K562 (cell line): Measurements from ENCODE around the gene MAST3. TPM values are rescaled to one million over a fixed set of nuclear protein-coding genes. Genes with fewer than 3 reads are reported as not detected.

Source experiments
- ARID1B ChIP-seq: fragments of 450-650 bp; IDR thresholded peaks from 2 replicates; pipeline ENCODE4 v1.6.1; 2016; ENCODE audit warnings: antibody characterized with exemption, mild to moderate bottlenecking, inconsistent platforms
- CCNT2 ChIP-seq: IDR thresholded peaks from 2 replicates; pipeline ENCODE4 v1.6.1; 2011; ENCODE audit warnings: borderline replicate concordance, low read depth, mild to moderate bottlenecking, moderate library complexity, mixed read lengths, low read length; ENCODE audit not compliant: insufficient read length; ENCODE audit errors: extremely low read depth
- CREM ChIP-seq: IDR thresholded peaks from 2 replicates; pipeline ENCODE4 v1.6.1; 2014; ENCODE audit warnings: antibody characterized with exemption, low read depth
- CSDE1 ChIP-seq, 2 experiments: fragments of 450-650 bp; IDR thresholded peaks; 2 replicates each; pipeline ENCODE4 v1.6.1; 2016; ENCODE audit warnings: mild to moderate bottlenecking in 1 of 2
- CXXC5 ChIP-seq: fragments of 250-450 bp; sonication (Bioruptor Pico); IDR thresholded peaks from 2 replicates; pipeline ENCODE4 v1.8.0; 2022; ENCODE audit warnings: inconsistent platforms, mild to moderate bottlenecking, moderate library complexity
- DEAF1 ChIP-seq: fragments of 450-650 bp; formaldehyde crosslinking; IDR thresholded peaks from 2 replicates; pipeline ENCODE4 v1.4.0; 2020; ENCODE audit warnings: mild to moderate bottlenecking, moderate library complexity
- ETS1 ChIP-seq: conservative IDR thresholded peaks from 2 replicates; pipeline ENCODE4 v1.6.1; 2011; ENCODE audit warnings: low read depth, mild to moderate bottlenecking, low read length; ENCODE audit not compliant: control insufficient read depth
- ETV6 ChIP-seq, 3 experiments: fragments of 150-350 bp in 1 of 3; sonication (generic) in 1 of 3; formaldehyde crosslinking in 1 of 3; IDR thresholded peaks; 2 replicates each; pipeline versions ENCODE4 v1.6.1 to v1.8.0; 2014 to 2022; ENCODE audit warnings: borderline replicate concordance in 2 of 3, low read depth in 2 of 3, antibody characterized with exemption in 1 of 3, low read length in 1 of 3, mild to moderate bottlenecking in 1 of 3, missing genetic modification reagents in 1 of 3
- NRF1 ChIP-seq, 2 experiments: fragments of 450-650 bp; IDR thresholded peaks in 1 of 2; conservative IDR thresholded peaks in 1 of 2; 2 replicates each; pipeline ENCODE4 v1.6.1; 2014; ENCODE audit warnings: mild to moderate bottlenecking in 2 of 2
- ZBTB40 ChIP-seq, 2 experiments: fragments of 450-650 bp in 1 of 2; sonication (generic) in 1 of 2; formaldehyde crosslinking in 1 of 2; IDR thresholded peaks; 2 replicates each; pipeline versions ENCODE4 v1.7.1 to v1.9.0; 2016 to 2022; ENCODE audit warnings: inconsistent platforms in 1 of 2, mild to moderate bottlenecking in 1 of 2, missing genetic modification reagents in 1 of 2
- ZNF311 ChIP-seq: fragments of 250-450 bp; sonication (Bioruptor Pico); IDR thresholded peaks from 2 replicates; pipeline ENCODE4 v1.4.0; 2020; ENCODE audit warnings: mild to moderate bottlenecking, moderate library complexity
- ZNF57 ChIP-seq: fragments of 450-650 bp; formaldehyde crosslinking; IDR thresholded peaks from 2 replicates; pipeline ENCODE4 v1.4.0; 2020; ENCODE audit warnings: mild to moderate bottlenecking, moderate library complexity
- polyA plus RNA-seq, 8 experiments: library from polyadenylated mRNA; depleted of rRNA in 4 of 8; stranded (reverse) in 5 of 8; unstranded in 3 of 8; fragments of >200 nt; fragmentation: Nextera tagmentation in 2 of 8; fragmentation: Illumina TruSeq in 1 of 8; extraction: Ambion mirVana in 2 of 8; extraction: Trizol in 1 of 8; gene quantifications; 2 replicates each; pipeline versions ENCODE4 v1.2.1 to v1.2.3, GENCODE V29; 2011 to 2014; ENCODE audit warnings: inconsistent platforms in 1 of 8, missing spikeins in 1 of 8
- total RNA-seq, 7 experiments: library from RNA; depleted of rRNA in 6 of 7; stranded (reverse); fragments of >200 nt in 6 of 7; fragmentation: Illumina TruSeq in 2 of 7; extraction: Trizol in 2 of 7; gene quantifications; 2 replicates each; pipeline versions ENCODE4 v1.2.1 to v1.2.3, GENCODE V29; 2011 to 2021; ENCODE audit warnings: low replicate concordance in 1 of 7

The MAST3 gene
- total and polyA plus RNA-seq, 9 of the 15 experiments (the other 6 are each of a cell fraction or from before 2014, with no cell fraction given) = 0.94 to 9.9 (median 2.4) TPM

- TF ChIP-seq ZNF57 (CRISPR knock-in tag) = no peak
- TF ChIP-seq DEAF1 (CRISPR knock-in tag) = no peak
- peak; percentile 66 for TF ChIP-seq CCNT2
- peak; percentile 83 for TF ChIP-seq CXXC5 (CRISPR knock-in tag)
- TF ChIP-seq ETV6 (IDR thresholded peaks at IDR 0.05; ENCODE audit: borderline replicate concordance in 1 of 2, low read depth in 2 of 2, low read length in 1 of 2) = no peak
- no peak for TF ChIP-seq ETV6 (CRISPR knock-in tag; IDR thresholded peaks at IDR 0.05; ENCODE audit: borderline replicate concordance)
- no peak for TF ChIP-seq ZNF311
- no peak for TF ChIP-seq ZBTB40 (IDR thresholded peaks at IDR 0.05)
- TF ChIP-seq ZBTB40 (CRISPR knock-in tag; IDR thresholded peaks at IDR 0.05) = no peak
- peak; percentile 55; the same call in 1 of the 2 replicates for TF ChIP-seq CREM
- peak; percentile 69 for TF ChIP-seq ETS1
- no peak for TF ChIP-seq NRF1 (conservative IDR thresholded peaks at IDR 0.05 in 1 of 2, IDR thresholded peaks at IDR 0.05 in 1 of 2)
- TF ChIP-seq CSDE1 (IDR thresholded peaks at IDR 0.05) = no peak
- TF ChIP-seq ARID1B = no peak
Measured at GRCh38 chr19:18160971-18161635, 63.5 kb downstream of the MAST3 start (continued).
